ENCODE results near the gene LRG1.
A peak's percentile ranks its signal among the peaks of the same experiment; 100 is the strongest.

DNA sequence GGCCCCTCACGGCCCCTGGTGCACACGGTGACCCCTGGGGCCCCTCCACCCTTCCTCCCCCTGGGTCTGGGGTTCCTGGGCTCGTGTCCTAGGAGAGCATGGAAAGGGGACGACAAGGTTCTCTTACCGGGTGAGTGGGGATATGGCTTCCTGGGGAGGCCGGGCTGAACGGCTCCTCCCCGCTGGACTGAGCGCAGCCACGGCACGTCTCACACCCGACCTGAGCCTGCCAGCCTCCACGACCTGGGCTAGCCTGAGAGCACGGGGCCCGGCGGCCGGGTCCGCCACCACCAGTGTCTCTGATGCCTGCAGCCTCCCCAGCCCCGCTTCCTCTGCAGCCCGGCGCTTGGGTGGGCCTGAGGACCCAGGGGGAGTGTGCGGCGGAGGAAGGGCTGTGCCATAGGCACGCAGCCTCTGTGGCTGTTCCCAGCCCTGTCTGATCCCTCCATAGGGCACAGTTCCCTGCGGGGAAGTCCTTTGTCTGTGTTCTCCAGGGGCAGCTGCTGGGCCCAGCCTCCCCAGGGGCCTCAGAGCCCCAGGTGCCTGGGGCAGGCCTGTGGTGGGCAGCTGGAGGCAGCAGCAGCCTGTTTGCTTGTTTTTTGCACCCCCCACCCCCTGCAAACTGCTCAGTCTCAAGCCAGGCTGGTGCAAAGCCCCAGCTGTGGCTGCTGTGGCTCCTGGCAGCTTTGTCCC is 36.6 kb downstream of the LRG1 start:
- no peak for TF ChIP-seq POLR2A (IDR thresholded peaks at IDR 0.05)
- TF ChIP-seq, protein P1, sequence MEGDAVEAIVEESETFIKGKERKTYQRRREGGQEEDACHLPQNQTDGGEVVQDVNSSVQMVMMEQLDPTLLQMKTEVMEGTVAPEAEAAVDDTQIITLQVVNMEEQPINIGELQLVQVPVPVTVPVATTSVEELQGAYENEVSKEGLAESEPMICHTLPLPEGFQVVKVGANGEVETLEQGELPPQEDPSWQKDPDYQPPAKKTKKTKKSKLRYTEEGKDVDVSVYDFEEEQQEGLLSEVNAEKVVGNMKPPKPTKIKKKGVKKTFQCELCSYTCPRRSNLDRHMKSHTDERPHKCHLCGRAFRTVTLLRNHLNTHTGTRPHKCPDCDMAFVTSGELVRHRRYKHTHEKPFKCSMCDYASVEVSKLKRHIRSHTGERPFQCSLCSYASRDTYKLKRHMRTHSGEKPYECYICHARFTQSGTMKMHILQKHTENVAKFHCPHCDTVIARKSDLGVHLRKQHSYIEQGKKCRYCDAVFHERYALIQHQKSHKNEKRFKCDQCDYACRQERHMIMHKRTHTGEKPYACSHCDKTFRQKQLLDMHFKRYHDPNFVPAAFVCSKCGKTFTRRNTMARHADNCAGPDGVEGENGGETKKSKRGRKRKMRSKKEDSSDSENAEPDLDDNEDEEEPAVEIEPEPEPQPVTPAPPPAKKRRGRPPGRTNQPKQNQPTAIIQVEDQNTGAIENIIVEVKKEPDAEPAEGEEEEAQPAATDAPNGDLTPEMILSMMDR (IDR thresholded peaks at IDR 0.05 in 8 of 11, conservative IDR thresholded peaks at IDR 0.05 in 3 of 11): no peak
- peak in 1 of 3 donors; percentile 2 for TF ChIP-seq POLR2AphosphoS5 (IDR thresholded peaks at IDR 0.05)

Data from spleen (tissue), 7 donors.